T-helper 2 cell treated with Interferon-gamma antibody and Interleukin-4, amounts not matched to agents 100 ng/mL and 5 ng/mL, for 36 hours (primary cell): ENCODE results near the gene CBX7. TPM values are rescaled to one million over a fixed set of nuclear protein-coding genes. Genes with fewer than 3 reads are reported as not detected.

Experiments used
- intact Hi-C: fragments of 100-400 bp; cut with micrococcal nuclease; formaldehyde crosslinking; loops from one replicate; pipeline ENCODE4 v1.15.1; 2023
- total RNA-seq: library from RNA; stranded (reverse); gene quantifications from 2 replicates; pipeline ENCODE4 v1.2.3, GENCODE V29; 2022

The CBX7 gene
- total RNA-seq, 1 donor from 2014 or later, result 10.1 TPM

DNA sequence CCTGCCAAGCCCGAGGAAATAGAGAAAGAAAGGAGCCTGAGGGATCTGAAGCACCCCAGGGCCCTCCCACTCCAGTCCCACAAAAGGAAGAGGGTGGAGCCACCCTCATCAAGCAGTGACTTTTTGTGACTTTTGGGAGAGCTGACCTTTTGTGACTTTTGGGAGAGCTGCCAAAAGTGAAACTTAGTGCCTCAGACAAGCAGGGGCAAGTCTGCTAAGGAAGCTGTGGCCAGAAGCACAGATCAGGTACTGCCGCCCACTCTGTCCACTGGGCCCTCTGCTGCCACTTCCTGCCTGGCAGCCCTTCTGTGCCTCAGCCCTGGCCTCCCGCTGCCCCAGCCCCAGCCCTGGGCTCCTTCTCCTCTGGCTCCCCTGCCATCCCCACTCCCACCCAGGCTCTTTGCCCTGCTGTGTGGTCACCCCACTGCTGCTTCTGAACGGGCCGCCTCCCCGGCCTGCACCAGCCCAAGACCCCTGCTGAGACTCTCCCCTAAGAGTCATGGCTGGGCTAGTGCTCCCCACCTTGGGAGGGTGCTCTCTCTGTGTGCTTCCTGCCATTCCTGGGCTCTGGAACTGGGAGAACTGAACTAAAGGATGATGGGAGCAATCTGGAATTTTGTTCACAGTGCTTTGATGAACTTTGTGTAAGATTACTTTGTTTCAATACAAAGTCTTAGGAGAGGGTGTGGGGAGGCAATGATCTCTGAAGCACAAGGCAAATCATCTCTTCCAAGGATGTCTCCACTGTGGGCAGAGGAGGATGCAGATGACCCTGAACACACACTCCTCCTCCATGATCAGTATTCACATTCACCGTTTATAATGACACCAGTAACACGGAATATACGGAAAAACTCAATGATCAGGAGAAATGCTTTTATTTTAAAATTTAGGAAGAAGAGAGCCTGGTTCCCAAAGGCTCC lies 55.1 kb downstream of the CBX7 start, which contains the start of gene APOBEC3H:
Gene APOBEC3H (plus strand): TSS at position 147 of the 923 bp plus-strand sequence. CDS start 3,035 bp downstream, outside the sequence.
- intact Hi-C loops, result loop anchor here (1.0 kb wide), 1 partner anchor 20 kb away; no protein-coding TSS in a partner anchor

DNA sequence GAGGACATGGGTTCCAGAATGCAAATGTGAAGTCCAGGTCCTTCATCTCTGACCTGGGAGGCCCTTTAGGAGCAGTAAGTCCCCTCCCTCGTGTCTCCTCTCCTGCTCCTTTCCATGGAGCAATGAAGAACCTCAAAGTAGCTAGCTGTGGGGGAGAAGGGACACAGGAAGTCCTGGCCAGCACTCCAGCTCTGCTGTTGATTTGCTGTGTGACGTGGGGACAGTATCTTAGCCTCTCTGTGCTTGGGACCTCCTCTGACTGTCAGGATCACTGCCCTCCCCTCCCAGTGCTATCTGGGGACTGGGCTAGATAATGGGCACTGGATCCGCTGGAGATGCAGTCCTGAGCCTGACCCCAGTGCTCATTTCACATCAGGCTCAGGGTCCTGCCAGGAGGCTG lies 56.5 kb downstream of the CBX7 start:
- intact Hi-C loops, result no loop called here

DNA sequence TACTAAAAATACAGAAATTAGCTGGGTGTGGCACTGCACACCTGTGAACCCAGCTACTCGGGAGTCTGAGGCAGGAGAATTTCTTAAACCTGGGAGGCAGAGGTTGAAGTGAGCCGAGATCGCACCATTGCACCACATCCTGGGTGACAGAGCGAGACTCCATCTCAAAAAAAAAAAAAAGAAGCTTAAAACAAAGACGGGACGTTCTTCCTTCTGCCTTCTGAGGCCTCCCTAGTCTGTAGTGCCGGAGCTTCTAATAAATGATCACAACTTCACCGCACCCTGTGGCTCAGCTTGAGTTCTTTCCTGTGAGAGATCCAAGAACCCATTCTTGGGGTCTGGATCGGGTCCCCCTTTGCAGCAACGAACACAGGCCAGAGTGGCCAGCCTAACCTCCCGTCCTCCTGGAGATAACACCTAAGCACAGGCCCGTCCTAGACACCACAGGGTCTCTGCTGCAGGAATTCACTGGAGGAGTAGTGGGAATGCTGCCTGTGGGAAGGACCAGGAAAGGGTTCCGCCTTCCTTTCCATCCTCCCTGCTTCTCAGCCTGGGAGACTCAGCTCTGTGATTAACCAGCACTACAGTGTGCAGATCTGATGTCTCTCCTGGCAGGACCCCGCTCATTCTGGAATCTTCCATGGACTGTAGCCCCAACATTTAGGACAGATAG lies 57.6 kb downstream of the CBX7 start:
- intact Hi-C loops, result no loop called here

DNA sequence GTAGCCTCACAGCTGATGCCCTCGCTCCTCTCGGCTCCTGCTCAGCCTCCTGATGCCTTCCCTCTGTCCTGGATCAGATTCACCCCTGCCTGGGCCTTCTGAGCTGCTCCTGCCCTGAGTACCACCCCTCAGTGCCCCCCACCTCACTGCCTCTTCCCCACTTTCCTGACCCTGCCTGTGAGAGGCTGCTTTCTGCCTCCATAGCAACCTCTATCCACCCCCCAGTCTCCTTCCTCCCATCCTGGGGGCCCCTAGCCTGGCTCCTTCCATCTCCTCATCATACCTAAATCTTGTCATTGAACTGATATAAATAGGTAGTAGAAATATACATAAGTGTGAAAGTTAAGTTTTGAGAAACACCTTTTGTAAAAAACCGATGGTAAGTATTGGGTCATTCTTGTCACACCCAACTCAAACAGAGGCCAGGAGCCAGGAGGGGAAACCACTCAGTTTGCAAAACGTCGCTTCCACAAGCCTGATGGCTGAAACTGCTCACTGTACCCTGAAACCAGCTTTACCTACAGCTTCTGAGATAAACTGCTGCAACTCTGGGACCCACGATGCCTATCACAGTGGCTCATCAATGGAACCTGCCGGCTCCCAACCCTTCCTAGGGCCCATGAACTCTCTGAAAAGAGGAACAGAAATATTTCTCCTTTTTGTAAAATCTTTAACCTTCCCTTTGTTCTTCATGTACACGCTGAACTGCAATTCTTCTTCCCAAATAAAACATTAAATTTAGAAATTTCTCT lies 60.2 kb downstream of the CBX7 start:
- intact Hi-C loops, result no loop called here

DNA sequence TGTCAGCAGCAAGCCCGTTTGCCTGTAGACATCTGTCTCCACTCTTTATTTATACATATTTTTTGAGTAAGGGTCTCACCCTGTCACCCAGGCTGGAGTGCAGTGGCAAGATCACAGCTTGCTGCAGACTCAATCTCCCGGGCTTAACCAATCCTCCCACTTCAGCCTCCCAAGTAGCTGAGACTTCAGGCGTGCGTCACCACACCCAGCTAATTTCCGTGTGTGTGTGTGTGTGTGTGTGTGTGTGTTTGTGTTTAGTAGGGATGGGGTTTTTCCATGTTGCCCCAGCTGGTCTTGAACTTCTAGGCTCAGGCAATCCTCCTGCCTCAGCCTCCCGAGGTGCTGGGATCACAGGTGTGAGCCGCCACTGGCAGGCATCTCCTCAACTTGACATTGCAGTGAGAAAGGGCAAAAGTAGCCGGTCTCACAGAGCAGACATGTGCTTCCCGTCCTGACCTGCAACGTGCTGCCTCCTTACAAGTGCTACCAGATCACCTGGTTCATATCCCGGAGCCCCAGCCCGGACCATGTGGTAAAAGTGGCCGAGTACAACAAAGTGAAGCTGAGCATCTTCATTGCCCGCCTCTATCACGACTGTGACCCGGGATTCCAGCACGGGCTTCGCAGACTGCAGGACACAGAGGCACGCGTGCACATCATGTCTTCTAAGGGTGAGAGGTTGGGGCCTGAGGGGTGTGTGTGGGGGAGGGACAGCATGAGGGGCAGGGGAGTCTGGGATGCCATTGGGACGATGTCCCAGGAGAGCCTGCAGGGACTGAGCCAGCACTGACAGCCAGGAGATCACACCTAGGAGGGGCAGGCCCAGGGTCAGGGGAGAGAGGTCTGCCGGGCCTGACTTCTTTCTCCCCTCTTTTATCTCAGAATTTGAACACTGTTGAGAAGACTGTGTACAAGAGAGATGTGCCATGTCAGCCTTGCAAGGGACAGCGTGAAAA lies 61.1 kb downstream of the CBX7 start:
- intact Hi-C loops, result loop anchor here (1.0 kb wide), 1 partner anchor 8 kb away; no protein-coding TSS in a partner anchor

DNA sequence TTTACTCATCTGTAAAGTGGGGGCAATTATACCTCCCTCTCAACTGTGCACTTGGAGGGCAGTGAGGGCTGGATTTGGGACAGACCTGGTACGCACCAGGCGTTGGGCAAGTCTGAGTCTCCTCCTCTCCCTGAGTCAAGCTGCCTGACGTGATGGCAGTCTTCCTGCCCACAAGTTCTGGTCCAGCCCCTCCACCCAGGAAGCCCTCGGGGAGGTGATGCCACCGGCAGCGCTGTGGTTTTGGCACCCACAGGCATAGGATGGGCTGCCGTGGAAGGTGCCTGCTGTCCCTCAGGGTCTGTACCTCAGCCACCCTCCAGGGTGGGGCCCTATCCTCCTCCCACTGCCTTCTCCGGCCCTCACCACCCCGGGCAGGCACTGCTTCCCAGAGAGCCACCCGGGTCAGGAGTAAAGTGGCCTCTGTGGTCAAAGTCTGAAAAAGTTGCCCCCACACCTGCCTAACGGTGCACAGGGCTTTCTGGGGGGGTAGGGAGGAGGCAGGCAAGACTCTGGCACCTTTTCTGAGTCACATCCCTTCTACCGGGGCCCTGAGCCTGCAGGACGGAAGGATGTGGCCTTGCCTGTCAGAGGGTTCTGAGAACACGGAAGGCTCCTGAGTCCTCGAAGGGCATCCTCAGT lies 61.9 kb downstream of the CBX7 start:
- intact Hi-C loops, result loop anchor here (1.0 kb wide), 1 partner anchor 9 kb away; no protein-coding TSS in a partner anchor

DNA sequence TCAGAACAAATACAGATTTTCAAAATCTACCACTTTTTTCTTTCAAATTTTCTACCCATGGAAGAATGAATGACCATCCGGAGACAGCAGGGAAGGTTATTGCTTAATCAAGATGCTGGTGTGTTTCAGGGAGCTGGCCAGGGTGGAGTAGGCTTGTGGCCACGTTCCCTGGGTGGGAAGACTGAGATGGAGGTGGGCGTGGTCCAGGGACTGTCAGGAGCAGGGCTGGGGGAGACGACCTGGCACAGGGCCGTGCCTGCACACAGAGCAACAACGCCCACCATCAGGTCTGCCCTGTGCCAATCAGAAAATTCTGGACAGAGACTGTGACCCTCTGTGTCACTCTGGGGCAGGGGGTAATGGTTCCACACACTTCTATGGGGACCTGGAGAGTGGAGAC lies 62.6 kb downstream of the CBX7 start:
- intact Hi-C loops, result no loop called here

DNA sequence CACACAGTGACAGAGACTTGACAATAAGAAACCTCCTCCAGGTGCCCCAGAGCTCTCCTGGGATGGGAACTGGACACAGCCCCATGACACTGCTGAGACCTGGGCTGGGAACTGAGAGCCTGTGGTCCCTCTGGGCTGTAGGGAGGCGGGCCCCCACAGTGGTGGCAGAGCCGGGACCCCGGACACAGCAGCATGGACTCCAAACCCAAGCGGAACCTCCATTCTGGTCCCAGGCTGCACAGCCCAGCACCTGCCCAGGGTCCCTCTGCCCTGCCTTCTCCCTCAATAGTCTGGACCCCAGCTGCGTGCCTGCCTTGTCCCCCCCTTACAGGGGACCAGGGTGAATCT lies 63.8 kb downstream of the CBX7 start:
- intact Hi-C loops, result no loop called here

DNA sequence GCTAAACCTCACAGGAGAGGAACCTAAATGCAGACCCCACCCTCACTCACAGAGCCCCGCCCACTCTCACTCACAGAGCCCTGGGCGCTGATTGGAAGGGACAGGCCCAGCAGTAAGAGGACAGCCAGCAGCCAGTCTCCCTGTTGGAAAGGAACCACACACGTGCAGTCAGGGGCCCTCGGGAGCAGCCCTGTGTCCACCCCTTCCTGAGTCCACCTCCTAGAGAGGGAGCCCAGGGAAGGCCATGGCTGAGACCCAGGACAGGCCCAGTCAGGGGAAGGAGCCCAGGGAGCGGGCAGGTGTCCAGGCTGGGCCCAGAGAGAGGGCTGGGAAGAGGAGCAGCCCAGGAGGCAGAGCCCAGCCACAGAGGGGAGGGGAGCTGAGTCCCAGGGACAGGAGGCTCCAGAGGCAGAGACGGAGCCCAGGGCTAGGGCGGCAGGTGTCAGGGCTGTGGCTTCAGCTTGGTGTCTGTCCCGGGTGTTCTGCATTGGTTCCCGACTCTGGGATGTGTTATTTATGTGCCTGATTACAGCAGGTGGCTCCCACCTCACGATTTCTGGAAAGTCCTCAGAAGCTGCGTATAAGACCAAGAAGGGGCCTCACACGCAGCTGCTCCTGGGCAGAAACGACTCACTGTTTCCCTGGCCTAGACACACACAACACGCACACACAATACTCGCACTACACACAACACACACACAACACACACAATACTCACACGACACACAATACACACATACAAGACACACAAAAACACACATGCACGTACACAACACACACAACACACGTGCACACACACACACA lies 64.4 kb downstream of the CBX7 start:
- intact Hi-C loops, result no loop called here

DNA sequence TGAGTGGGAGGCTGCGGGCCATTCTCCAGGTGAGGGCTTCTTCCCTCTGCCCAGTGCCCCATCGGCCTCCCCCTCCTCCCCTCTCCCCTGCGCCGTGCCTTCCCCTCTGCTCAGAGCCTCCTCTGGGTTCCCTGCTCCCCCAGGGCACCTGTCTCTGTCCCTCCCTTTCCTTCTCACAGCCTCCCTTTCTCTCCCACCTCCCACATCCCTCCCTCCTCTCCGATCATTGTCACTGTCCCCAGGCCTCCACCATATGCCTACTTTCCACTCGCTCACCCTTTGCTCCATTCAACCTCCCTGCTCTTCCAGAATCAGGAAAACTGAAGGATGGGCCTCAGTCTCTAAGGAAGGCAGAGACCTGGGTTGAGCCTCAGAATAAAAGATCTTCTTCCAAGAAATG lies 65.4 kb downstream of the CBX7 start:
- intact Hi-C loops, result no loop called here

DNA sequence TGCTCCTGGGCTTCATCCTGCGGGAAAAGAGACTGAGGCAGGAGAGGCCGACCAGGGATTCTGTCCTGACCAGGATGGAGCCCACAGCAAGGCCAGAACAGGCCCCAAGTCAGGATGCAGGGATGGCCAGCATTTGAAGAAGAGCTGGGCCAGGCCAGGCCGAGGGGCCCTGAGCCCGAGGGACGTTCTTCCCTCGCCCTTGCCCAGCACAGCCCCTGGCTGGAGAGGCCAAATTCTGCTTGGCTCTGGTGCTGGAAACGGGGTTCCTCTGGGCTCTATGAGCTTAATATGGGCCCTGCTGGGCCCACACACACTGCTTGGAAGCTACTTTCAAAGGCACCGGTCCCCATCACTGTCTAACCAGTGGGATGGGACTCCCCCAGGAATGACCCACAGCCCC lies 67.8 kb downstream of the CBX7 start:
- intact Hi-C loops, result no loop called here

DNA sequence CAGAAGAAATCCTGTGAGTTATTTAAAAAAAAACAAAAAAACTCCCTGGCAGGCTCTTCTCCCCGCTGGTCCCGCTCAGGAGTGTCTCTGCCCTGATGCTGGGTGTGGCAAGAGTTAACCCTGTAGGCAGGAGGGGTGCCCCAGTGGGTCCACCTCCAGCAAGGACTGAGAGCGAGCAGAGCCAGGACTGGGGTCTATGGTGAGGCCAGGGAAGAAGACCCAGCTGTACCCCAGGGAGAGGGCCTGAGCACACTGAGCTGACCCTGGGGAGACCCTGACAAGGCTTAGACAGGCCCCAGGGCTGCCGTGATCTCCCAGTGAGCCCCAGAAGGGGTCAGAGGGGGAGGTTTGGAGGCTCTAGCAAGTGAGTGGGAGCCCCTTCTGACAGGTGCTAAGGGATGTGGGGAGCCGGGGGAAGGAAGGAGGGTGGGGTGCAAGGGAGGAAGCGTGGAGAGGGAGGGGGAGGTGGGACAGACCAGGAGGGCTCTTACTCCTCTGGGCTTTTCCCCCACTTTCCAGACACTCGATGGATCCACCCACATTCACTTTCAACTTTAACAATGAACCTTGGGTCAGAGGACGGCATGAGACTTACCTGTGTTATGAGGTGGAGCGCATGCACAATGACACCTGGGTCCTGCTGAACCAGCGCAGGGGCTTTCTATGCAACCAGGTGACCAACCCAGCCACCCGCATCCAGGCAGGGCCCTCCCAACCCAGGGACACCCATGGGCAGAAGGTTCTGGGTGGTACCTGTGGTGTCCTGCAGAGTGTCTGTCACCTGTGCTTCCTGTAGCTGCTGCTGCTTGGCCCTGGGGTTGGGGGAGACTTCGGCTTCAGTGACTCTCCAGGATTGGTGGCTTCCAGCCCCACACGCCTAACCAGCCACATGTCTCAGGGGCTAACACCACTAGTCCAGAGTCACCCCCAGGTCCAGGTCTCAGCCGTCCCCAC lies 69.0 kb downstream of the CBX7 start:
- intact Hi-C loops, result no loop called here

DNA sequence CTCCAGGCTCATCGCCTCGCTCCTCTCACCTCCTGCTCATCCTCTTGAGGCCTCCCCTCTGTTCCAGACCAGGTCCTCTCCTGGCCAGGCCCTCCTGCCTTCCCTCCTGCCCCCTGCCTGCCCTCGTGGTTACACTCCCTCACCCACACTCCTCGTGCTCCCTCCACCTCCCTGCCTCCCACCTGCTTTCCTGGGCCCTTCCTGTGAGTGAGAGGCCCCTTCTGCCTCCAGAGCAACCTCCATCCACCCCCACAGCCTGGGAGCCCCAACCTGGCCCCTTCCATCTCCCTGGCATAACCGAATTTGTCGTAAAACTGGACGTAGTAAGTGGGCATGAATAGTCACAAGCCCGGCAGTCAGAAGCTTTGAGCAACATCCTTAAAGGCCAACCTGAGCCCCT lies 70.9 kb downstream of the CBX7 start:
- intact Hi-C loops, result no loop called here

DNA sequence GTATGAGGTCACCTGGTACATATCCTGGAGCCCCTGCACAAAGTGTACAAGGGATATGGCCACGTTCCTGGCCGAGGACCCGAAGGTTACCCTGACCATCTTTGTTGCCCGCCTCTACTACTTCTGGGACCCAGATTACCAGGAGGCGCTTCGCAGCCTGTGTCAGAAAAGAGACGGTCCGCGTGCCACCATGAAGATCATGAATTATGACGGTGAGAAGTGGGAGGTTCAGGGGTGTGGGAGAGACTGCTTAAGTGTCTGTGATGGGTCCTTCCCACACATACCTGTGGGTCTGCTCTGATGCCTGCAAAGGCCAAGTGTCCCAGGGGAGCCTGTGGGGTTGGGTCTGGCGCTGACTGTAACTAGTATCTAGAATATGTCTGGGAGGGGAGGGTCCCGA lies 71.5 kb downstream of the CBX7 start:
- intact Hi-C loops, result no loop called here
